GM08714 (cell line): ENCODE measurements around the gene TRIM62.

Experiments used
- H3K4me3 ChIP-seq: fragments of 200-500 bp; sonication (Bioruptor generic); 2 replicates; pipeline ENCODE4 v1.5.1; 2014; ENCODE audit warnings: mild to moderate bottlenecking, low read length, inconsistent platforms
- ZNF274 ChIP-seq: IDR thresholded peaks from 2 replicates; pipeline ENCODE4 v1.6.1; 2012; ENCODE audit warnings: mild to moderate bottlenecking, low read depth, low read length

Gene TRIM62

GRCh38 chr1:33171977-33172813, 9.6 kb downstream of the TRIM62 start:
- no peak overlapping the region for H3K4me3 ChIP-seq
- no peak for TF ChIP-seq ZNF274

GRCh38 chr1:33170351-33171274, 11.2 kb downstream of the TRIM62 start:
- TF ChIP-seq ZNF274, result no peak
- no peak overlapping the region for H3K4me3 ChIP-seq

GRCh38 chr1:33169290-33170055, 12.4 kb downstream of the TRIM62 start:
- TF ChIP-seq ZNF274, result no peak
- no peak overlapping the region for H3K4me3 ChIP-seq

- H3K4me3 ChIP-seq, result no peak overlapping the region
- no peak for TF ChIP-seq ZNF274
Measured at GRCh38 chr1:33168556-33169289, 13.1 kb downstream of the TRIM62 start.

- H3K4me3 ChIP-seq, result no peak overlapping the region
- TF ChIP-seq ZNF274, result no peak
Measured at GRCh38 chr1:33167650-33168447, 14.0 kb downstream of the TRIM62 start.

- TF ChIP-seq ZNF274, result no peak
- H3K4me3 ChIP-seq, result no peak overlapping the region
Measured at GRCh38 chr1:33165809-33166208, 16.0 kb downstream of the TRIM62 start.

- no peak overlapping the region for H3K4me3 ChIP-seq
- no peak for TF ChIP-seq ZNF274
Measured at GRCh38 chr1:33165209-33165608, 16.6 kb downstream of the TRIM62 start.

- no peak overlapping the region for H3K4me3 ChIP-seq
- no peak for TF ChIP-seq ZNF274
Measured at GRCh38 chr1:33163621-33164519, 18.0 kb downstream of the TRIM62 start.

GRCh38 chr1:33162141-33162540, 19.7 kb downstream of the TRIM62 start:
- no peak overlapping the region for H3K4me3 ChIP-seq
- TF ChIP-seq ZNF274, result no peak

- TF ChIP-seq ZNF274, result no peak
- H3K4me3 ChIP-seq, result no peak overlapping the region
Measured at GRCh38 chr1:33161061-33161681, 20.7 kb downstream of the TRIM62 start.

- no peak for TF ChIP-seq ZNF274
- no peak overlapping the region for H3K4me3 ChIP-seq
Measured at GRCh38 chr1:33159577-33159976, 22.3 kb downstream of the TRIM62 start.

- H3K4me3 ChIP-seq, result no peak overlapping the region
- no peak for TF ChIP-seq ZNF274
Measured at GRCh38 chr1:33158366-33158765, 23.5 kb downstream of the TRIM62 start.
